Activated T-helper 1 cell treated with anti-CD3 and anti-CD28 coated beads, Interleukin-2, amount 50 U/mL, for 16 hours (primary cell): ENCODE results near the gene SSR1.
"Not testable (repeated sequence)": the region's sequence is repeated elsewhere in the genome, so short reads cannot be mapped to it uniquely, and the experiment has no call there.

Source experiments
- DNase-seq, 2 donors: peaks; one replicate each; pipeline ENCODE4 v3.0.0-alpha.2; 2020; ENCODE audit warnings: low read depth in 1 of 2, low spot score in 1 of 2

Gene SSR1

GRCh38 chr6:7319406-7319805, 6.4 kb upstream of the SSR1 start:
- not testable (repeated sequence) for DNase-seq

GRCh38 chr6:7317538-7317937, 4.5 kb upstream of the SSR1 start:
- DNase-seq = no peak

GRCh38 chr6:7316658-7317533, 3.9 kb upstream of the SSR1 start:
- DNase-seq = no peak

- no peak for DNase-seq
Measured at GRCh38 chr6:7315948-7316365, 3.0 kb upstream of the SSR1 start.

GRCh38 chr6:7315087-7315947, 2.3 kb upstream of the SSR1 start:
- DNase-seq = not testable (repeated sequence)

- DNase-seq = no peak
Measured at GRCh38 chr6:7314414-7314813, 1.4 kb upstream of the SSR1 start.

- no peak for DNase-seq
Measured at GRCh38 chr6:7313505-7314165, 636 bp upstream of the SSR1 start.

- no peak for DNase-seq
Measured at GRCh38 chr6:7311917-7312615, 933 bp downstream of the SSR1 start.

- no peak for DNase-seq
Measured at GRCh38 chr6:7311176-7311575, 1.8 kb downstream of the SSR1 start.

- DNase-seq = no peak
Measured at GRCh38 chr6:7309050-7309449, 3.9 kb downstream of the SSR1 start.

GRCh38 chr6:7307533-7307932, 5.5 kb downstream of the SSR1 start:
- DNase-seq = no peak

- no peak for DNase-seq
Measured at GRCh38 chr6:7304821-7305220, 8.2 kb downstream of the SSR1 start.

- DNase-seq = no peak
Measured at GRCh38 chr6:7301702-7302101, 11.3 kb downstream of the SSR1 start.

GRCh38 chr6:7300926-7301325, 12.1 kb downstream of the SSR1 start:
- no peak for DNase-seq

GRCh38 chr6:7298113-7298512, 14.9 kb downstream of the SSR1 start:
- DNase-seq = no peak

- no peak for DNase-seq
Measured at GRCh38 chr6:7296602-7297001, 16.4 kb downstream of the SSR1 start.

GRCh38 chr6:7295916-7296315, 17.1 kb downstream of the SSR1 start:
- no peak for DNase-seq

- DNase-seq = no peak
Measured at GRCh38 chr6:7292596-7293255, 20.3 kb downstream of the SSR1 start.

GRCh38 chr6:7290079-7290478, 22.9 kb downstream of the SSR1 start:
- DNase-seq = no peak

GRCh38 chr6:7285416-7285815, 27.6 kb downstream of the SSR1 start:
- no peak for DNase-seq
